SK-N-SH (cell line): ENCODE results near the gene OTOL1.
A peak's percentile ranks its signal among the peaks of the same experiment; 100 is the strongest.

ENCODE experiments used
- CTCF ChIP-seq: fragments of 200-600 bp; sonication (generic); IDR thresholded peaks from 2 replicates; pipeline ENCODE4 v1.6.1; 2017; ENCODE audit warnings: antibody characterized with exemption, mild to moderate bottlenecking, moderate library complexity
- EP300 ChIP-seq, 2 experiments: IDR thresholded peaks; 2 replicates each; pipeline versions ENCODE4 v1.4.0 to v1.6.1; 2012; ENCODE audit warnings: borderline replicate concordance in 1 of 2, low read depth in 1 of 2, low read length in 1 of 2
- NFIC ChIP-seq: IDR thresholded peaks from 2 replicates; pipeline ENCODE4 v1.4.0; 2012; ENCODE audit warnings: borderline replicate concordance
- POLR2AphosphoS5 ChIP-seq: IDR thresholded peaks from 2 replicates; pipeline ENCODE4 v1.6.1; 2012; ENCODE audit warnings: low read depth, low read length
- SIN3A ChIP-seq: IDR thresholded peaks from 2 replicates; pipeline ENCODE4 v1.6.1; 2012; ENCODE audit warnings: low read depth, mild to moderate bottlenecking, low read length, moderate library complexity, borderline replicate concordance
- TAF1 ChIP-seq: IDR thresholded peaks from 2 replicates; pipeline ENCODE4 v1.6.1; 2012; ENCODE audit warnings: low read depth, mild to moderate bottlenecking, low read length, moderate library complexity, borderline replicate concordance
- TF ChIP-seq, protein P1 (sequence below): IDR thresholded peaks from 2 replicates; pipeline ENCODE4 v1.4.0; 2012; ENCODE audit warnings: low read depth
- TF ChIP-seq, protein P2 (sequence below): fragments of 150-350 bp; IDR thresholded peaks from 2 replicates; pipeline ENCODE4 v1.6.1; 2017; ENCODE audit warnings: antibody characterized with exemption, low read length, low read depth, borderline replicate concordance

GRCh38 chr3:161508852-161509477 lies 12.4 kb downstream of the OTOL1 start:
- TF ChIP-seq TAF1 (no peak), SIN3A (no peak), EP300 (IDR thresholded peaks at IDR 0.05; ENCODE audit: borderline replicate concordance in 1 of 2, low read depth in 1 of 2, low read length in 1 of 2) (no peak), POLR2AphosphoS5 (no peak), CTCF (peak; percentile 61), NFIC (no peak)
- TF ChIP-seq, protein P1, sequence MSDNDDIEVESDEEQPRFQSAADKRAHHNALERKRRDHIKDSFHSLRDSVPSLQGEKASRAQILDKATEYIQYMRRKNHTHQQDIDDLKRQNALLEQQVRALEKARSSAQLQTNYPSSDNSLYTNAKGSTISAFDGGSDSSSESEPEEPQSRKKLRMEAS = no peak
- TF ChIP-seq, protein P2, sequence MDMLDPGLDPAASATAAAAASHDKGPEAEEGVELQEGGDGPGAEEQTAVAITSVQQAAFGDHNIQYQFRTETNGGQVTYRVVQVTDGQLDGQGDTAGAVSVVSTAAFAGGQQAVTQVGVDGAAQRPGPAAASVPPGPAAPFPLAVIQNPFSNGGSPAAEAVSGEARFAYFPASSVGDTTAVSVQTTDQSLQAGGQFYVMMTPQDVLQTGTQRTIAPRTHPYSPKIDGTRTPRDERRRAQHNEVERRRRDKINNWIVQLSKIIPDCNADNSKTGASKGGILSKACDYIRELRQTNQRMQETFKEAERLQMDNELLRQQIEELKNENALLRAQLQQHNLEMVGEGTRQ = no peak
